ENCODE measurements around the gene ERCC6. TPM values are rescaled to one million over a fixed set of nuclear protein-coding genes. Genes with fewer than 3 reads are reported as not detected.

Gene ERCC6
- total and polyA plus RNA-seq, 11 donors, result 4.4 to 31.5 (median 20.0) TPM

GRCh38 chr10:49532461-49532860, 6.5 kb downstream of the ERCC6 start:
- H3K4me1 ChIP-seq, result peaks cover 0 to 33% (median 19%) of the 10 kb centered on the region in 12 donors
- 95 to 96% (median 95%) methylated on average over 15 of the region's 15 CpGs for WGBS, 4 donors
- peaks cover 0 to 53% (median 44%) of the 10 kb centered on the region in 9 donors for H3K36me3 ChIP-seq
- no peak overlapping the region for H3K4me3 ChIP-seq
- intact Hi-C loops (cut with DNase I), result no loop called here
- DNase-seq (no peak), ATAC-seq (no peak)
- no peaks in the 10 kb centered on the region for H3K9me3 ChIP-seq
- TF ChIP-seq CTCF (IDR thresholded peaks at IDR 0.05) (no peak), POLR2A (IDR thresholded peaks at IDR 0.05) (no peak)
- no peaks in the 10 kb centered on the region for H3K27me3 ChIP-seq
- no peak overlapping the region for H3K27ac ChIP-seq

- 81 to 85% (median 84%) methylated on average over 2 of the region's 2 CpGs for WGBS, 4 donors
- peaks cover 0 to 87% (median 72%) of the 10 kb centered on the region in 9 donors for H3K36me3 ChIP-seq
- DNase-seq, result no peak
- intact Hi-C loops (cut with DNase I), result no loop called here
- H3K9me3 ChIP-seq, result no peaks in the 10 kb centered on the region
- no peak overlapping the region for H3K27ac ChIP-seq
- H3K4me3 ChIP-seq, result no peak overlapping the region
- ATAC-seq, result no peak
- TF ChIP-seq CTCF (IDR thresholded peaks at IDR 0.05), result no peak
- no peak for TF ChIP-seq POLR2A (IDR thresholded peaks at IDR 0.05)
- no peaks in the 10 kb centered on the region for H3K27me3 ChIP-seq
- peaks cover 0 to 17% (median 7%) of the 10 kb centered on the region in 12 donors for H3K4me1 ChIP-seq
Observed at GRCh38 chr10:49528977-49529506, 9.9 kb downstream of the ERCC6 start.

- Histone ChIP-seq H3K36me3 (peaks cover 0 to 99% (median 84%) of the 10 kb centered on the region in 9 donors), H3K27ac (no peak overlapping the region), H3K4me3 (no peak overlapping the region), H3K4me1 (peaks cover 0 to 14% (median 2%) of the 10 kb centered on the region in 12 donors), H3K27me3 (no peaks in the 10 kb centered on the region), H3K9me3 (no peaks in the 10 kb centered on the region)
- ATAC-seq, result no peak
- intact Hi-C loops (cut with DNase I), result no loop called here
- no peak for DNase-seq
- TF ChIP-seq CTCF (IDR thresholded peaks at IDR 0.05) (no peak), POLR2A (IDR thresholded peaks at IDR 0.05) (no peak)
- 83 to 93% (median 88%) methylated on average over 4 of the region's 4 CpGs for WGBS, 4 donors
Observed at GRCh38 chr10:49527850-49528249, 11.1 kb downstream of the ERCC6 start.

GRCh38 chr10:49527061-49527460, 11.9 kb downstream of the ERCC6 start:
- intact Hi-C loops (cut with DNase I), result no loop called here
- no peak for TF ChIP-seq POLR2A (IDR thresholded peaks at IDR 0.05)
- no peak for TF ChIP-seq CTCF (IDR thresholded peaks at IDR 0.05)
- WGBS, 4 donors, result 80 to 94% (median 91%) methylated on average over 2 of the region's 2 CpGs

More at GRCh38 chr10:49527061-49527460, 11.9 kb downstream of the ERCC6 start:
- no peaks in the 10 kb centered on the region for H3K9me3 ChIP-seq
- H3K27ac ChIP-seq, result no peak overlapping the region
- ATAC-seq (no peak), DNase-seq (no peak)
- no peaks in the 10 kb centered on the region for H3K27me3 ChIP-seq
- no peak overlapping the region for H3K4me3 ChIP-seq
- H3K4me1 ChIP-seq, result peaks cover 0 to 14% (median 2%) of the 10 kb centered on the region in 12 donors
- H3K36me3 ChIP-seq, result peaks cover 0 to 99% (median 84%) of the 10 kb centered on the region in 9 donors

Measured in heart left ventricle (tissue), 16 donors.